ENCODE data around the gene PTPRN2. TPM values are rescaled to one million over a fixed set of nuclear protein-coding genes. Genes with fewer than 3 reads are reported as not detected.

Gene PTPRN2
- total and polyA plus RNA-seq, 2 donors (not counting 3 experiments of a cell fraction or from before 2014, with no cell fraction given), result 0.62 to 0.88 TPM

DNA sequence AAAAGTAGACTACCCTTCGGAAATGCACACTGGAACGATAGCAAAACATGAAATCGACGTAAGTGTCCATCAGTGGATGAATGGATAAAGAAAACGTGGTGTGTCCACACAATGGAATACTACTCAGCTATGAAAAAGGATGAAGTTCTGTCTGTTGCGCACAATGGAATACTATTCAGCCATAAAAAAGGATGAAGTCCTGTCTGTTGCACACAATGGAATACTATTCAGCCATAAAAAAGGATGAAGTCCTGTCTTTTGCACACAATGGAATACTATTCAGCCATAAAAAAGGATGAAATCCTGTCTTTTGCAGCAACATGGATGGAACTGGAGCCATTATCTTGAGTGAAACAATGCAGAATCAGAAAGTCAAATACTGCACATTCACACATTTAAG is 591.8 kb downstream of the PTPRN2 start:
- H4K20me1 ChIP-seq (replicated peaks; ENCODE audit: control insufficient read depth, extremely low read depth, insufficient read depth, low read length), result no peaks in the 10 kb centered on the region
- DNase-seq (ENCODE audit: low read depth, low spot score) (no peak), FAIRE-seq (no peak)
- CTCF ChIA-PET, result no interaction called here
- peaks cover 10% of the 10 kb centered on the region for H3K9me3 ChIP-seq (replicated peaks; ENCODE audit: control insufficient read depth, insufficient read depth, low read length)
- dilution Hi-C loops (cut with MboI; ENCODE audit: extremely low pct_ligation_motif_present, low sequenced_read_pairs), result no loop called here
- no peaks in the 10 kb centered on the region for H3K36me3 ChIP-seq (ENCODE audit: control insufficient read depth in 2 of 2, extremely low read depth in 1 of 2, insufficient read depth in 2 of 2, low read length in 2 of 2)
- no peaks in the 10 kb centered on the region for H3K9me1 ChIP-seq (replicated peaks; ENCODE audit: control insufficient read depth, extremely low read depth, insufficient read depth, low read length)
- no peak overlapping the region for H2AFZ ChIP-seq (ENCODE audit: low read depth, low read length)
- H3K4me2 ChIP-seq (ENCODE audit: insufficient read depth, low read length), result no peak overlapping the region
- intact Hi-C loops (cut with micrococcal nuclease), result no loop called here
- no peak overlapping the region for H3K27ac ChIP-seq (ENCODE audit: insufficient read depth, low read depth, low read length)
- no peak for TF ChIP-seq CTCF (IDR thresholded peaks at IDR 0.05; ENCODE audit: extremely low read depth in 1 of 2, insufficient read depth in 1 of 2, low read depth in 1 of 2, low read length in 2 of 2)
- no peak for TF ChIP-seq JUN (IDR thresholded peaks at IDR 0.05; ENCODE audit: borderline replicate concordance, insufficient read depth, insufficient read length, low read depth)
- TF ChIP-seq FOS (IDR thresholded peaks at IDR 0.05; ENCODE audit: borderline replicate concordance, insufficient read depth, low read length), result no peak
- TF ChIP-seq, protein P1, sequence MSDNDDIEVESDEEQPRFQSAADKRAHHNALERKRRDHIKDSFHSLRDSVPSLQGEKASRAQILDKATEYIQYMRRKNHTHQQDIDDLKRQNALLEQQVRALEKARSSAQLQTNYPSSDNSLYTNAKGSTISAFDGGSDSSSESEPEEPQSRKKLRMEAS (IDR thresholded peaks at IDR 0.05; ENCODE audit: insufficient read depth, insufficient read length), result no peak
- TF ChIP-seq EZH2 (IDR thresholded peaks at IDR 0.05; ENCODE audit: borderline replicate concordance, low read depth, low read length, severe bottlenecking), result no peak
- no peak for TF ChIP-seq MYC (IDR thresholded peaks at IDR 0.05; ENCODE audit: low read depth, low read length)
- TF ChIP-seq POLR2AphosphoS5 (IDR thresholded peaks at IDR 0.05; ENCODE audit: insufficient read depth, low read depth, low read length), result no peak
- no peak for TF ChIP-seq GATA2 (IDR thresholded peaks at IDR 0.05; ENCODE audit: insufficient read depth, insufficient read length, low read depth, low read length)
- TF ChIP-seq POLR2A (IDR thresholded peaks at IDR 0.05; ENCODE audit: low read depth, low read length), result no peak
- no peaks in the 10 kb centered on the region for H3K4me1 ChIP-seq (ENCODE audit: control insufficient read depth, extremely low read depth, insufficient read depth, low read length)
- H3K9ac ChIP-seq (replicated peaks; ENCODE audit: extremely low read depth, insufficient read depth, low read length), result no peak overlapping the region
- H3K79me2 ChIP-seq (ENCODE audit: control insufficient read depth, insufficient read depth, low read length), result no peaks in the 10 kb centered on the region
- no TSS peak for BruUV-seq (replicated peaks)
- no peaks in the 10 kb centered on the region for H3K27me3 ChIP-seq (ENCODE audit: control insufficient read depth in 2 of 2, insufficient read depth in 2 of 2, low read length in 2 of 2)
- POLR2A ChIA-PET, result no interaction called here
- no peak overlapping the region for H3K4me3 ChIP-seq (replicated peaks in 1 of 3; ENCODE audit: insufficient read depth in 1 of 3, low read depth in 1 of 3, low read length in 3 of 3)

All from endothelial cell of umbilical vein (primary cell).